K562 (cell line): ENCODE measurements around the gene B4GALT1. TPM values are rescaled to one million over a fixed set of nuclear protein-coding genes. Genes with fewer than 3 reads are reported as not detected.

Source experiments
- CAMTA2 ChIP-seq: fragments of 250-450 bp; sonication (Bioruptor Pico); conservative IDR thresholded peaks from 2 replicates; pipeline ENCODE4 v1.5.1; 2022
- FOXA3 ChIP-seq, 2 experiments: fragments of 450-650 bp in 1 of 2; sonication (generic) in 1 of 2; formaldehyde crosslinking; IDR thresholded peaks in 1 of 2; conservative IDR thresholded peaks in 1 of 2; 2 replicates each; pipeline versions ENCODE4 v1.4.0 to v1.8.0; 2020 to 2022; ENCODE audit warnings: mild to moderate bottlenecking in 2 of 2, missing genetic modification reagents in 1 of 2
- GATA2 ChIP-seq: sonication (generic); formaldehyde crosslinking; IDR thresholded peaks from 2 replicates; pipeline ENCODE4 v1.4.0; 2020; ENCODE audit warnings: mild to moderate bottlenecking, missing genetic modification reagents
- GMEB1 ChIP-seq: fragments of 250-450 bp; sonication (Bioruptor Pico); IDR thresholded peaks from 2 replicates; pipeline ENCODE4 v1.4.0; 2020; ENCODE audit warnings: mild to moderate bottlenecking
- HMBOX1 ChIP-seq: sonication (generic); IDR thresholded peaks from 2 replicates; pipeline ENCODE4 v1.6.1; 2016
- MXD1 ChIP-seq: fragments of 250-450 bp; sonication (Bioruptor Pico); IDR thresholded peaks from 2 replicates; pipeline ENCODE4 v1.8.0; 2021; ENCODE audit warnings: borderline replicate concordance, mild to moderate bottlenecking, moderate library complexity; ENCODE audit not compliant: poor library complexity, severe bottlenecking
- NR2C2 ChIP-seq, 2 experiments: fragments of 200-800 bp in 1 of 2; sonication (Bioruptor generic) in 1 of 2; sonication (generic) in 1 of 2; formaldehyde crosslinking in 1 of 2; IDR thresholded peaks; 2 replicates each; pipeline versions ENCODE4 v1.6.1 to v1.8.0; 2016 to 2022; ENCODE audit warnings: mild to moderate bottlenecking in 1 of 2, missing compliant biosample characterization in 1 of 2, missing genetic modification characterization in 1 of 2, missing genetic modification reagents in 1 of 2
- ZNF124 ChIP-seq: sonication (generic); formaldehyde crosslinking; IDR thresholded peaks from 2 replicates; pipeline ENCODE4 v1.8.1; 2022; ENCODE audit warnings: missing genetic modification reagents
- ZNF232 ChIP-seq: sonication (generic); formaldehyde crosslinking; IDR thresholded peaks from 2 replicates; pipeline ENCODE4 v1.8.0; 2022; ENCODE audit warnings: mild to moderate bottlenecking, missing genetic modification reagents
- ZNF444 ChIP-seq: fragments of 250-450 bp; sonication (Bioruptor Pico); IDR thresholded peaks from 2 replicates; pipeline ENCODE4 v1.4.0; 2020; ENCODE audit warnings: mild to moderate bottlenecking, moderate library complexity
- polyA plus RNA-seq, 8 experiments: library from polyadenylated mRNA; depleted of rRNA in 4 of 8; stranded (reverse) in 5 of 8; unstranded in 3 of 8; fragments of >200 nt; fragmentation: Nextera tagmentation in 2 of 8; fragmentation: Illumina TruSeq in 1 of 8; extraction: Ambion mirVana in 2 of 8; extraction: Trizol in 1 of 8; gene quantifications; 2 replicates each; pipeline versions ENCODE4 v1.2.1 to v1.2.3, GENCODE V29; 2011 to 2014; ENCODE audit warnings: inconsistent platforms in 1 of 8, missing spikeins in 1 of 8
- total RNA-seq, 7 experiments: library from RNA; depleted of rRNA in 6 of 7; stranded (reverse); fragments of >200 nt in 6 of 7; fragmentation: Illumina TruSeq in 2 of 7; extraction: Trizol in 2 of 7; gene quantifications; 2 replicates each; pipeline versions ENCODE4 v1.2.1 to v1.2.3, GENCODE V29; 2011 to 2021; ENCODE audit warnings: low replicate concordance in 1 of 7

The B4GALT1 gene
- total and polyA plus RNA-seq, 9 of the 15 experiments (the other 6 are each of a cell fraction or from before 2014, with no cell fraction given): 4.1 to 26.8 (median 7.1) TPM

- TF ChIP-seq FOXA3 (CRISPR knock-in tag; conservative IDR thresholded peaks at IDR 0.05 in 1 of 2, IDR thresholded peaks at IDR 0.05 in 1 of 2): no peak
- TF ChIP-seq GMEB1 (CRISPR knock-in tag): no peak
- no peak for TF ChIP-seq MXD1
- no peak for TF ChIP-seq ZNF232 (CRISPR knock-in tag)
- TF ChIP-seq ZNF444 (CRISPR knock-in tag): no peak
- no peak for TF ChIP-seq HMBOX1
- no peak for TF ChIP-seq CAMTA2 (CRISPR knock-in tag)
- TF ChIP-seq ZNF124 (CRISPR knock-in tag): no peak
- no peak for TF ChIP-seq NR2C2 (CRISPR knock-in tag; IDR thresholded peaks at IDR 0.05)
- no peak for TF ChIP-seq NR2C2 (tag; IDR thresholded peaks at IDR 0.05)
- no peak for TF ChIP-seq GATA2 (CRISPR knock-in tag)
These were observed 13.5 kb downstream of the B4GALT1 start (continued) for GRCh38 chr9:33153666-33154065.
